ENCODE data around the gene CTNNA2. TPM values are rescaled to one million over a fixed set of nuclear protein-coding genes. Genes with fewer than 3 reads are reported as not detected.

CTNNA2 gene
- total RNA-seq, 1 experiment from 2014 or later, result 5.5 TPM

DNA sequence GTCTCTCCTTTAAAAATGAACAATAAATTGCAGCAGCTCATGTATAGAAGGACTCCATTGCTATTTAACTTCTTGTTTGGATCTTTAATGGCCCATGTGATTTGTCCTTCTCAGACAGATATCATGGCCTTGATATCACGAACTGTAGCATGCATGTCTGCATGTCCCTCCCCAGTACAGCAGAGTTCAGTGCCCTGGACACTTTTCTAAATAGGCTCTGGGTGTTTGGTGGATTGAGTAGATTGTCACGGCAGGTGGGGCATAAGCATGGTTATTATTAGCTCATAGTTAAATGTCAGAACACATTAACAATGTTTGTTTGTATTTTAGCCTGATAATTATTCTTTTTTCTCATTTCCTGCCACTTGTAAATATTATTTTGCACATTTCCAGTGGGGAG is 673.4 kb downstream of the CTNNA2 start:
- no peak overlapping the region for H3K4me2 ChIP-seq (ENCODE audit: insufficient read depth, insufficient read length, low read length)
- H3K9me3 Mint-ChIP-seq, result peaks cover 3% of the 10 kb centered on the region in 2 experiments; a peak in 4 of 5 replicates
- no peak overlapping the region for H3K9ac ChIP-seq (ENCODE audit: extremely low read depth, insufficient read length, low read length)
- H4K91ac ChIP-seq (ENCODE audit: insufficient read length, low read depth, low read length), result no peak overlapping the region
- H3K4me1 Mint-ChIP-seq, result peaks cover 7 to 11% of the 10 kb centered on the region in 2 experiments
- no peaks in the 10 kb centered on the region for H3K79me2 ChIP-seq (ENCODE audit: insufficient read depth, low read length)
- H3K27me3 ChIP-seq (ENCODE audit: insufficient read depth, low read length), result no peaks in the 10 kb centered on the region
- H3K23me2 ChIP-seq (ENCODE audit: insufficient read length, low read depth, low read length, poor library complexity, severe bottlenecking), result no peaks in the 10 kb centered on the region
- H3T11ph ChIP-seq (ENCODE audit: low read length), result no peak overlapping the region
- H4K20me1 ChIP-seq (ENCODE audit: control insufficient read depth, insufficient read depth, insufficient read length), result no peaks in the 10 kb centered on the region
- no peak overlapping the region for H3K27ac ChIP-seq (ENCODE audit: insufficient read length, low read depth, low read length)
- no peak overlapping the region for H3K4me3 Mint-ChIP-seq
- no peak overlapping the region for H2AK5ac ChIP-seq (ENCODE audit: insufficient read length, low read length)
- DNase-seq, result no peak
- no peak overlapping the region for H3K18ac ChIP-seq (ENCODE audit: insufficient read length, low read depth, low read length)
- TF ChIP-seq, protein P1, sequence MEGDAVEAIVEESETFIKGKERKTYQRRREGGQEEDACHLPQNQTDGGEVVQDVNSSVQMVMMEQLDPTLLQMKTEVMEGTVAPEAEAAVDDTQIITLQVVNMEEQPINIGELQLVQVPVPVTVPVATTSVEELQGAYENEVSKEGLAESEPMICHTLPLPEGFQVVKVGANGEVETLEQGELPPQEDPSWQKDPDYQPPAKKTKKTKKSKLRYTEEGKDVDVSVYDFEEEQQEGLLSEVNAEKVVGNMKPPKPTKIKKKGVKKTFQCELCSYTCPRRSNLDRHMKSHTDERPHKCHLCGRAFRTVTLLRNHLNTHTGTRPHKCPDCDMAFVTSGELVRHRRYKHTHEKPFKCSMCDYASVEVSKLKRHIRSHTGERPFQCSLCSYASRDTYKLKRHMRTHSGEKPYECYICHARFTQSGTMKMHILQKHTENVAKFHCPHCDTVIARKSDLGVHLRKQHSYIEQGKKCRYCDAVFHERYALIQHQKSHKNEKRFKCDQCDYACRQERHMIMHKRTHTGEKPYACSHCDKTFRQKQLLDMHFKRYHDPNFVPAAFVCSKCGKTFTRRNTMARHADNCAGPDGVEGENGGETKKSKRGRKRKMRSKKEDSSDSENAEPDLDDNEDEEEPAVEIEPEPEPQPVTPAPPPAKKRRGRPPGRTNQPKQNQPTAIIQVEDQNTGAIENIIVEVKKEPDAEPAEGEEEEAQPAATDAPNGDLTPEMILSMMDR (conservative IDR thresholded peaks at IDR 0.05), result no peak
- no peak overlapping the region for H3K23ac ChIP-seq (ENCODE audit: insufficient read length, low read depth, low read length)
- H3K9me3 ChIP-seq (ENCODE audit: control insufficient read depth, low read depth, low read length), result no peaks in the 10 kb centered on the region
- peaks cover 7% of the 10 kb centered on the region; the same call in 1 of the 2 replicates for H3K4me1 ChIP-seq (ENCODE audit: insufficient read depth, low read length)
- H3K4ac ChIP-seq (ENCODE audit: low read depth, low read length), result no peak overlapping the region
- H2BK5ac ChIP-seq (ENCODE audit: insufficient read length, low read length), result no peak overlapping the region
- peaks cover 0 to 2% (median 0%) of the 10 kb centered on the region in 3 experiments; a peak in 2 of 7 replicates for H3K36me3 Mint-ChIP-seq (ENCODE audit: insufficient read depth in 1 of 3, low read depth in 3 of 3)
- no CpG with 5 or more reads among the region's 2 CpGs for WGBS (ENCODE audit: extremely low coverage, insufficient read length, low lambda C conversion rate)
- no peak overlapping the region for H4K8ac ChIP-seq (replicated peaks; ENCODE audit: insufficient read length, low read depth, low read length)
- H3K14ac ChIP-seq (ENCODE audit: insufficient read depth, low read length), result no peak overlapping the region
- H2BK120ac ChIP-seq (ENCODE audit: low read depth, low read length, poor library complexity, severe bottlenecking), result no peak overlapping the region
- H3K79me1 ChIP-seq (ENCODE audit: insufficient read depth, low read depth, low read length, poor library complexity, severe bottlenecking), result no peaks in the 10 kb centered on the region
- no peak overlapping the region for H3K56ac ChIP-seq (ENCODE audit: insufficient read length, low read depth, low read length)
- no peak overlapping the region for H2BK15ac ChIP-seq (ENCODE audit: low read depth, low read length)
- H2BK12ac ChIP-seq (ENCODE audit: insufficient read length, low read depth, low read length), result no peak overlapping the region
- no peak overlapping the region for H2BK20ac ChIP-seq (ENCODE audit: low read depth, low read length, poor library complexity, severe bottlenecking)
- no peak overlapping the region for H4K5ac ChIP-seq (ENCODE audit: insufficient read length, low read depth, low read length)
- no peak overlapping the region for H2AFZ ChIP-seq (ENCODE audit: low read length)
- H3K27ac Mint-ChIP-seq, result no peak overlapping the region
- no peaks in the 10 kb centered on the region for H3K27me3 Mint-ChIP-seq (ENCODE audit: low read depth)

Data from H9 (cell line).